GOT3 (cell line): ENCODE data around the gene ACKR3.

Experiments used
- DNase-seq: peaks from one replicate; lab custom pipeline; 2025; ENCODE audit warnings: mixed read lengths; lab: John Stamatoyannopoulos, UW

ACKR3 gene

DNA sequence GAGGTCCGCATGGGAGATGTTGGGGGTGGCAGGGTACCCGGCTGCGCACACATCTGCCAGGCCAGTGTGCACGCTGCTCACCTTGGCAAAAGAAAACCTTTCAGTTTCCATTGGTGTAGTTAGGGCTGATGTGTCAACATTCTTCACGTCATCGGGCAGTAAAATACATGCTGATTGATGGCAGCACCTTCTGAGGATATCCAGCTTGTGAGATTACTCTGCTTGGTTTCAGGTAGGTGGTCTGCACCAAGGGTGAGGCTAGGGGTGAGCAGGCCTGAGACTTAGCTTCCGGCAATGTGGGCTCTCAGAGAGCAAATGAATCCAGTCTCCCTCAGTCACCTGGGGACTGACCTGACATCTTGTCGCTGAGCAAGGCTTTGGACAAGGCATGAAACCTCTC is 19.3 kb upstream of the ACKR3 start:
- no peak for DNase-seq

GRCh38 chr2:236550701-236551465 is 18.7 kb upstream of the ACKR3 start:
- DNase-seq = no peak

GRCh38 chr2:236551471-236552211 is 18.0 kb upstream of the ACKR3 start:
- no peak for DNase-seq

- DNase-seq = no peak
These were observed 17.4 kb upstream of the ACKR3 start for GRCh38 chr2:236552212-236552542.

GRCh38 chr2:236552581-236553363 is 16.9 kb upstream of the ACKR3 start:
- no peak for DNase-seq

- DNase-seq = no peak
These were observed 16.1 kb upstream of the ACKR3 start for GRCh38 chr2:236553522-236553921.

DNA sequence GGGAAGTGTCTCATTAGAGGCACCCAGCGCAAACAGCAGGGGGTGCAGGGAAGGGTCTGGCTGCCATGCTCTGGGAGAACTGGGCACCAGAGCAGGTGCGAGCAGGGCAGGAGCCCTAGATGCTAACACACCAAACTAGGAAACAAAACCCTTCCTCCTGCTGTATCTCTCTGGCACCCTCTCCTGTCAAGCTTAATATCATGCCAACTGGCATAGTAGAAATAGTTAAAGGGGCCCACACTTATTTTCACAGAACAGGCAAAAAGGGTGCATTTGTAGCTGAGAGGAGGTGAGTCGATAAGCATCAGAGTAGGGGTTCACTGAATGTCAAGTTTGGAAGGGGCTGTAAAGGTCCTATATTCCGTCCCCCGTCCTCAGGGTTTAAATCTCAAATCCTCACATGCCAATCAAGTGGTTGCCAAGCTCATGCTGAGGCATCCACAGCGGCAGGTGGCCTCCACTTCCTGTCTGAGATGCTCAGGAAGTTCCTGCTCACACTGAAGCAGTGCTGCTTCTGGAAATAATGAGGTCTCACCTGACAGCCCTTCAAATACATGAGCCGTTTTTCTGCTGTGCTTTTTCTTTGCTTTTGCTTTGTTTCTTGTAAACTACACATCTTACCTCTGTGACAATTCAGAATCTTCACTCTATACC is 14.9 kb upstream of the ACKR3 start:
- DNase-seq = no peak

- DNase-seq = no peak
These were observed 14.1 kb upstream of the ACKR3 start for GRCh38 chr2:236555481-236555880.

- no peak for DNase-seq
These were observed 12.2 kb upstream of the ACKR3 start for GRCh38 chr2:236557306-236558030.

GRCh38 chr2:236558036-236558435 is 11.6 kb upstream of the ACKR3 start:
- no peak for DNase-seq

GRCh38 chr2:236558993-236559978 is 10.3 kb upstream of the ACKR3 start:
- no peak for DNase-seq

- no peak for DNase-seq
These were observed 7.8 kb upstream of the ACKR3 start for GRCh38 chr2:236561874-236562273.

- DNase-seq = no peak
These were observed 7.2 kb upstream of the ACKR3 start for GRCh38 chr2:236562434-236562833.

- no peak for DNase-seq
These were observed 5.7 kb upstream of the ACKR3 start for GRCh38 chr2:236563953-236564352.

GRCh38 chr2:236565212-236565611 is 4.4 kb upstream of the ACKR3 start:
- DNase-seq = no peak

- no peak for DNase-seq
These were observed 3.7 kb upstream of the ACKR3 start for GRCh38 chr2:236565879-236566402.

DNA sequence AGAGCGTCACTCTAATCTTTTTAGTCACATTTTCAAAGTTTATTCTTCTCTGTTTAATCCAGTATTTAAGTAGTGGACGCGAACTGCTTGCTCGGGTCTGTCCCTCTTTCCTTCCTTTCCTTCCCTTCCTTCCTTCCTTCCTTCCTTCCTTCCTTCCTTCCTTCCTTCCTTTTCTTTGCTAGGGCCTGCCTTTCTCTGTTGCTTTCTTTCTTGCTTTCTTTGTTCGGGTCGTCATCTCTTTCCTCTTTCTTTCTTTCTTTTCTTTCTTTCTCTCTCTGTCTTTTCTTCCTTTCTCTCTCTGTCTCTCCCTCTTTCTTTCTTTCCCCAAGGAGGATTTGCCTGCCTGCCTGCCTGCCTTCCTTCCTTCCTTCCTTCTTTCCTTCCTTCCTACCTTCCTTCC is 3.0 kb upstream of the ACKR3 start:
- DNase-seq = no peak

- DNase-seq = no peak
These were observed 1.3 kb upstream of the ACKR3 start for GRCh38 chr2:236568068-236568921.

- no peak for DNase-seq
These were observed 578 bp upstream of the ACKR3 start for GRCh38 chr2:236568922-236569572.
